GM19395 (cell line): Measurements from ENCODE around the gene POLDIP2.

ENCODE experiments used
- ATAC-seq: cut with Tn5 transposase; IDR thresholded peaks from one replicate; pipeline ENCODE4 v1.9.1; 2021; ENCODE audit warnings: mild to moderate bottlenecking, moderate library complexity; ENCODE audit not compliant: unreplicated experiment

The POLDIP2 gene

GRCh38 chr17:28390563-28390962, 33.2 kb upstream of the POLDIP2 start:
- no peak for ATAC-seq

- ATAC-seq = no peak
Observed at GRCh38 chr17:28390141-28390540, 32.8 kb upstream of the POLDIP2 start.

GRCh38 chr17:28388106-28388505, 30.8 kb upstream of the POLDIP2 start:
- ATAC-seq = no peak

GRCh38 chr17:28386391-28386790, 29.1 kb upstream of the POLDIP2 start:
- ATAC-seq = no peak

- no peak for ATAC-seq
Observed at GRCh38 chr17:28385406-28385805, 28.1 kb upstream of the POLDIP2 start.

GRCh38 chr17:28385037-28385400, 27.7 kb upstream of the POLDIP2 start:
- ATAC-seq = no peak

GRCh38 chr17:28384281-28385036, 27.1 kb upstream of the POLDIP2 start:
- ATAC-seq = no peak

GRCh38 chr17:28381141-28381825, 24.0 kb upstream of the POLDIP2 start:
- ATAC-seq = no peak

GRCh38 chr17:28379814-28380801, 22.8 kb upstream of the POLDIP2 start:
- ATAC-seq = no peak

GRCh38 chr17:28372945-28373274, 15.6 kb upstream of the POLDIP2 start:
- no peak for ATAC-seq

- peak; percentile 21 for ATAC-seq
Observed at GRCh38 chr17:28372203-28372944, 15.0 kb upstream of the POLDIP2 start.

GRCh38 chr17:28371245-28372202, 14.2 kb upstream of the POLDIP2 start, which contains the start of gene SARM1:
Gene SARM1 (plus strand): TSS chr17:28371694. CDS start chr17:28372033, 339 bp downstream.
- ATAC-seq = peak; percentile 81

- no peak for ATAC-seq
Observed at GRCh38 chr17:28370744-28371103, 13.4 kb upstream of the POLDIP2 start.

- ATAC-seq = no peak
Observed at GRCh38 chr17:28370035-28370743, 12.9 kb upstream of the POLDIP2 start, which contains the start of gene VTN. Gene VTN (minus strand): TSS chr17:28370307. CDS start chr17:28370203, 104 bp downstream.

GRCh38 chr17:28369684-28370034, 12.3 kb upstream of the POLDIP2 start:
- ATAC-seq = no peak

- no peak for ATAC-seq
Observed at GRCh38 chr17:28368915-28369683, 11.8 kb upstream of the POLDIP2 start.

GRCh38 chr17:28368306-28368831, 11.0 kb upstream of the POLDIP2 start:
- ATAC-seq = no peak
